Neural cell (in vitro differentiated cells): ENCODE measurements around the gene SLC8A1. TPM values are rescaled to one million over a fixed set of nuclear protein-coding genes. Genes with fewer than 3 reads are reported as not detected.

ENCODE experiments used
- H2AFZ ChIP-seq: fragments of 200-600, 300-800 bp; sonication (generic), shearing (Covaris generic); 2 replicates; pipeline ENCODE4 v1.6.0; 2014; ENCODE audit warnings: low read depth, mild to moderate bottlenecking, antibody characterized with exemption, low read length, moderate library complexity
- H3F3A ChIP-seq: fragments of 200-600 bp; shearing (Covaris generic); 2 replicates; pipeline ENCODE4 v1.6.1; 2016; ENCODE audit warnings: mild to moderate bottlenecking, moderate library complexity, mixed read lengths, antibody characterized with exemption, low read length; ENCODE audit not compliant: insufficient read depth, poor library complexity, severe bottlenecking
- H3K27ac ChIP-seq: fragments of 200-600, 300-800 bp; sonication (generic), shearing (Covaris generic); 2 replicates; pipeline ENCODE4 v1.5.1; 2014; ENCODE audit warnings: mild to moderate bottlenecking, low read length, moderate library complexity
- H3K27me3 ChIP-seq: fragments of 300-800, 200-600 bp; sonication (generic), shearing (Covaris generic); 2 replicates; pipeline ENCODE4 v1.6.0; 2014; ENCODE audit warnings: mild to moderate bottlenecking, low read depth, low read length, moderate library complexity; ENCODE audit not compliant: insufficient read depth
- H3K36me3 ChIP-seq: fragments of 300-800, 200-600 bp; sonication (generic), shearing (Covaris generic); 2 replicates; pipeline ENCODE4 v1.5.1; 2014; ENCODE audit warnings: mild to moderate bottlenecking, antibody characterized with exemption, low read length, moderate library complexity; ENCODE audit not compliant: insufficient read depth
- H3K4me2 ChIP-seq: fragments of 300-800, 200-600 bp; sonication (generic), shearing (Covaris generic); 2 replicates; pipeline ENCODE4 v1.6.0; 2014; ENCODE audit warnings: mild to moderate bottlenecking, low read length
- H3K4me3 ChIP-seq: fragments of 300-800, 200-600 bp; sonication (generic), shearing (Covaris generic); 2 replicates; pipeline ENCODE4 v1.5.1; 2014; ENCODE audit warnings: mild to moderate bottlenecking, low read length, moderate library complexity
- H3K79me2 ChIP-seq: fragments of 200-600 bp; shearing (Covaris generic); replicated peaks from 2 replicates; pipeline ENCODE4 v1.6.0; 2014; ENCODE audit warnings: mild to moderate bottlenecking, low read length, moderate library complexity; ENCODE audit not compliant: insufficient read depth
- H3K9ac ChIP-seq: fragments of 300-800, 200-600 bp; sonication (generic), shearing (Covaris generic); 2 replicates; pipeline ENCODE4 v1.6.1; 2016; ENCODE audit warnings: mild to moderate bottlenecking, low read length, mixed read lengths
- H3K9me2 ChIP-seq: fragments of 200-600 bp; shearing (Covaris generic); 2 replicates; pipeline ENCODE4 v1.6.1; 2016; ENCODE audit warnings: mild to moderate bottlenecking, low read length, mixed read lengths; ENCODE audit not compliant: insufficient read depth
- H3K9me3 ChIP-seq: fragments of 200-600, 300-800 bp; sonication (generic), shearing (Covaris generic); 2 replicates; pipeline ENCODE4 v1.6.1; 2016; ENCODE audit warnings: mild to moderate bottlenecking, mixed run types, low read length, moderate library complexity, mixed read lengths
- H4K20me1 ChIP-seq: fragments of 200-600 bp; shearing (Covaris generic); 2 replicates; pipeline ENCODE4 v1.6.1; 2016; ENCODE audit warnings: mild to moderate bottlenecking, mixed run types; ENCODE audit not compliant: insufficient read depth
- CTCF ChIP-seq: fragments of 450-650 bp; IDR thresholded peaks from 2 replicates; pipeline ENCODE4 v1.5.1; 2014; ENCODE audit warnings: antibody characterized with exemption, mild to moderate bottlenecking, moderate library complexity; ENCODE audit not compliant: poor library complexity, severe bottlenecking
- EP300 ChIP-seq: fragments of 450-650 bp; conservative IDR thresholded peaks from 2 replicates; pipeline ENCODE4 v1.6.1; 2014; ENCODE audit warnings: antibody characterized with exemption, mild to moderate bottlenecking, moderate library complexity; ENCODE audit not compliant: poor library complexity, severe bottlenecking
- EZH2 ChIP-seq: fragments of 200-600, 300-800 bp; shearing (Covaris generic), sonication (generic); IDR thresholded peaks from 2 replicates; pipeline ENCODE4 v1.6.1; 2014; ENCODE audit warnings: antibody characterized with exemption, low read length, borderline replicate concordance, mild to moderate bottlenecking; ENCODE audit not compliant: insufficient read depth, poor library complexity, severe bottlenecking
- MXI1 ChIP-seq: fragments of 450-650 bp; conservative IDR thresholded peaks from 2 replicates; pipeline ENCODE4 v1.6.1; 2014; ENCODE audit warnings: antibody characterized with exemption, mild to moderate bottlenecking; ENCODE audit not compliant: poor library complexity, severe bottlenecking
- POLR2AphosphoS5 ChIP-seq: IDR thresholded peaks from 2 replicates; pipeline ENCODE4 v1.6.1; 2012
- RAD21 ChIP-seq: fragments of 450-650 bp; conservative IDR thresholded peaks from 2 replicates; pipeline ENCODE4 v1.6.1; 2014; ENCODE audit warnings: antibody characterized with exemption, mild to moderate bottlenecking, moderate library complexity
- REST ChIP-seq: IDR thresholded peaks from 2 replicates; pipeline ENCODE4 v1.6.1; 2012; ENCODE audit warnings: borderline replicate concordance
- SMC3 ChIP-seq: fragments of 450-650 bp; conservative IDR thresholded peaks from 2 replicates; pipeline ENCODE4 v1.6.1; 2014; ENCODE audit warnings: antibody characterized with exemption, mild to moderate bottlenecking, moderate library complexity; ENCODE audit not compliant: poor library complexity
- TAF1 ChIP-seq: IDR thresholded peaks from 2 replicates; pipeline ENCODE4 v1.6.1; 2012; ENCODE audit warnings: low read depth
- polyA plus RNA-seq: library from polyadenylated mRNA; depleted of rRNA; stranded (reverse); fragments of >200 nt; gene quantifications from 2 replicates; pipeline ENCODE4 v1.2.3, GENCODE V29; 2014

SLC8A1 gene
- polyA plus RNA-seq, 1 donor from 2014 or later, result 18.7 TPM

GRCh38 chr2:40202798-40203400, 249.0 kb downstream of the SLC8A1 start:
- H2AFZ ChIP-seq, result no peak overlapping the region
- H3K9me3 ChIP-seq, result no peaks in the 10 kb centered on the region
- no peak for TF ChIP-seq CTCF
- H4K20me1 ChIP-seq, result no peaks in the 10 kb centered on the region
- H3K9me2 ChIP-seq, result no peaks in the 10 kb centered on the region
- no peak overlapping the region for H3K4me2 ChIP-seq
- no peaks in the 10 kb centered on the region for H3K36me3 ChIP-seq
- H3F3A ChIP-seq, result no peaks in the 10 kb centered on the region
- no peaks in the 10 kb centered on the region for H3K79me2 ChIP-seq
- H3K9ac ChIP-seq, result no peak overlapping the region
- no peaks in the 10 kb centered on the region for H3K27me3 ChIP-seq
- H3K4me3 ChIP-seq, result no peak overlapping the region
- no peak overlapping the region for H3K27ac ChIP-seq

- Histone ChIP-seq H3K36me3 (no peaks in the 10 kb centered on the region), H3K9me2 (no peaks in the 10 kb centered on the region), H3F3A (no peaks in the 10 kb centered on the region), H3K4me2 (no peak overlapping the region), H2AFZ (no peak overlapping the region), H4K20me1 (no peaks in the 10 kb centered on the region), H3K9me3 (no peaks in the 10 kb centered on the region), H3K27ac (no peak overlapping the region), H3K27me3 (no peaks in the 10 kb centered on the region), H3K79me2 (no peaks in the 10 kb centered on the region), H3K4me3 (no peak overlapping the region), H3K9ac (no peak overlapping the region)
- TF ChIP-seq EP300 (no peak), EZH2 (no peak), TAF1 (no peak), CTCF (no peak), MXI1 (no peak), REST (no peak), RAD21 (no peak), POLR2AphosphoS5 (no peak), SMC3 (no peak)
Observed at GRCh38 chr2:40201425-40201824, 250.5 kb downstream of the SLC8A1 start.
